Brain microvascular endothelial cell (primary cell): ENCODE measurements around the gene WDR27.
A peak's percentile ranks its signal among the peaks of the same experiment; 100 is the strongest.

ENCODE experiments used
- DNase-seq: peaks from one replicate; pipeline ENCODE4 v3.0.0-alpha.2; 2020
- H3K27ac ChIP-seq: fragments of 250-450 bp; sonication (Bioruptor Pico); 2 replicates; pipeline ENCODE4 v1.5.1; 2020; ENCODE audit warnings: mild to moderate bottlenecking, moderate library complexity
- H3K27me3 ChIP-seq: fragments of 250-450 bp; sonication (Bioruptor Pico); replicated peaks from 2 replicates; pipeline ENCODE4 v1.5.1; 2020; ENCODE audit warnings: mild to moderate bottlenecking
- H3K36me3 ChIP-seq: fragments of 250-450 bp; sonication (Bioruptor Pico); replicated peaks from 2 replicates; pipeline ENCODE4 v1.5.1; 2020; ENCODE audit warnings: mild to moderate bottlenecking
- H3K4me3 ChIP-seq: 2 replicates; pipeline ENCODE4 v1.5.1; 2011; ENCODE audit warnings: low read depth, mild to moderate bottlenecking, control low read depth, low read length, moderate library complexity
- CTCF ChIP-seq: IDR thresholded peaks from 2 replicates; pipeline ENCODE4 v1.5.1; 2011; ENCODE audit warnings: low read depth, mild to moderate bottlenecking, moderate library complexity, low read length, control low read depth, inconsistent platforms; ENCODE audit errors: missing control alignments
- in situ Hi-C: cut with HindIII; loops from 2 replicates; pipeline ENCODE4 v1.10.0; 2017; ENCODE audit warnings: low sequenced_read_pairs, low pct_ligation_motif_present

Gene WDR27

GRCh38 chr6:169555971-169556617, 145.7 kb downstream of the WDR27 start:
- Histone ChIP-seq H3K27me3 (no peaks in the 10 kb centered on the region), H3K27ac (no peak overlapping the region), H3K4me3 (no peak overlapping the region), H3K36me3 (no peaks in the 10 kb centered on the region)
- no peak for TF ChIP-seq CTCF
- DNase-seq = no peak
- in situ Hi-C loops = no loop called here

- in situ Hi-C loops = no loop called here
- peak; percentile 77 for DNase-seq
- Histone ChIP-seq H3K27me3 (no peaks in the 10 kb centered on the region), H3K4me3 (no peak overlapping the region), H3K27ac (no peak overlapping the region), H3K36me3 (no peaks in the 10 kb centered on the region)
- no peak for TF ChIP-seq CTCF
Observed at GRCh38 chr6:169545982-169546381, 155.8 kb downstream of the WDR27 start.

- Histone ChIP-seq H3K4me3 (no peak overlapping the region), H3K27ac (no peak overlapping the region), H3K36me3 (no peaks in the 10 kb centered on the region), H3K27me3 (no peaks in the 10 kb centered on the region)
- DNase-seq = no peak
- TF ChIP-seq CTCF = no peak
- in situ Hi-C loops = no loop called here
Observed at GRCh38 chr6:169543704-169544103, 158.1 kb downstream of the WDR27 start.

- H3K4me3 ChIP-seq = no peak overlapping the region
- in situ Hi-C loops = no loop called here
- no peak overlapping the region for H3K27ac ChIP-seq
- no peaks in the 10 kb centered on the region for H3K27me3 ChIP-seq
- no peaks in the 10 kb centered on the region for H3K36me3 ChIP-seq
- no peak for TF ChIP-seq CTCF
- no peak for DNase-seq
Observed at GRCh38 chr6:169542491-169542890, 159.3 kb downstream of the WDR27 start.

GRCh38 chr6:169539176-169539897, 162.5 kb downstream of the WDR27 start:
- DNase-seq = peak; percentile 63
- no peak overlapping the region for H3K4me3 ChIP-seq
- no peaks in the 10 kb centered on the region for H3K36me3 ChIP-seq
- H3K27me3 ChIP-seq = no peaks in the 10 kb centered on the region
- H3K27ac ChIP-seq = peak overlapping the region; percentile 25
- in situ Hi-C loops = no loop called here
- TF ChIP-seq CTCF = no peak
